ENCODE results near the gene CD99. TPM values are rescaled to one million over a fixed set of nuclear protein-coding genes. Genes with fewer than 3 reads are reported as not detected.

Gene CD99
- total RNA-seq, 1 donor, result 355 TPM

GRCh38 chrX:2689773-2690666 is 1.1 kb upstream of the CD99 start:
- H3K4me3 ChIP-seq (ENCODE audit: low read depth, low read length), result peak overlapping the region; percentile 85
- no peak for TF ChIP-seq CTCF (IDR thresholded peaks at IDR 0.05; ENCODE audit: insufficient read depth, low read length)
- DNase-seq (ENCODE audit: low read depth), result no peak

GRCh38 chrX:2691543-2692220 is 587 bp downstream of the CD99 start:
- peak; percentile 62 for DNase-seq (ENCODE audit: low read depth)
- H3K4me3 ChIP-seq (ENCODE audit: low read depth, low read length), result peak overlapping the region; percentile 85
- no peak for TF ChIP-seq CTCF (IDR thresholded peaks at IDR 0.05; ENCODE audit: insufficient read depth, low read length)

- peak; percentile 79 for DNase-seq (ENCODE audit: low read depth)
- peak overlapping the region; percentile 85 for H3K4me3 ChIP-seq (ENCODE audit: low read depth, low read length)
- no peak for TF ChIP-seq CTCF (IDR thresholded peaks at IDR 0.05; ENCODE audit: insufficient read depth, low read length)
These were observed 1.4 kb downstream of the CD99 start for GRCh38 chrX:2692221-2693112.

- no peak for DNase-seq (ENCODE audit: low read depth)
- no peak for TF ChIP-seq CTCF (IDR thresholded peaks at IDR 0.05; ENCODE audit: insufficient read depth, low read length)
- H3K4me3 ChIP-seq (ENCODE audit: low read depth, low read length), result peak overlapping the region; percentile 85
These were observed 2.3 kb downstream of the CD99 start for GRCh38 chrX:2693113-2694002.

DNA sequence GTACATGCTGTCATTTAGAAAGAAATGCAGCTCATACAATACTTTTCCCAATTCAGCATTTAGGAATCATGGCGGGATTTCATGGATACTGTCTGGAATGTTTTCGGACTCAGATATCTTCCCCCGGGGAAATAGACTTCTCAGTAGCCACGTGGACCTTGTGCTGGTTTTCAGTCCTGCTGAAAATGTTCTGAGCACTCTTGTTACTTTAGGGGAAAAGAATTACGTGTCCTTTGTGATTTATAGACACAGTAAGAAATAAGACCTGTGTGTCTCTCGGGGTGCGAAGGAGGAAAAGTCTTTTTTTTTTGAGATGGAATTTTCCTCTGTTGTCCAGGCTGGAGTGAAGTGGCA is 3.8 kb downstream of the CD99 start:
- peak overlapping the region; percentile 42 for H3K4me3 ChIP-seq (ENCODE audit: low read depth, low read length)
- TF ChIP-seq CTCF (IDR thresholded peaks at IDR 0.05; ENCODE audit: insufficient read depth, low read length), result no peak
- peak; percentile 31 for DNase-seq (ENCODE audit: low read depth)
